Liver (tissue), 9 donors: ENCODE measurements around the gene ZFP36. TPM values are rescaled to one million over a fixed set of nuclear protein-coding genes. Genes with fewer than 3 reads are reported as not detected.

Experiments used
- DNase-seq: peaks from one replicate; pipeline ENCODE4 v3.0.0-alpha.2; 2017; ENCODE audit warnings: low spot score
- H3K27ac ChIP-seq, 2 donors: one replicate each; pipeline ENCODE4 v1.7.0; 2013; ENCODE audit warnings: inconsistent platforms in 2 of 2, low read length in 2 of 2, control low read depth in 1 of 2, low read depth in 1 of 2, mild to moderate bottlenecking in 1 of 2
- H3K27me3 ChIP-seq, 4 donors: one replicate each; pipeline versions ENCODE4 v1.6.1 to v1.7.0; 2013; ENCODE audit warnings: low read length in 3 of 4, inconsistent platforms in 1 of 4, mild to moderate bottlenecking in 1 of 4, moderate library complexity in 1 of 4; ENCODE audit not compliant: control insufficient read depth in 4 of 4, insufficient read depth in 4 of 4
- H3K36me3 ChIP-seq, 4 donors: one replicate each; pipeline versions ENCODE4 v1.6.1 to v1.7.0; 2013; ENCODE audit warnings: low read length in 3 of 4, mild to moderate bottlenecking in 3 of 4, low read depth in 1 of 4, moderate library complexity in 1 of 4; ENCODE audit not compliant: control insufficient read depth in 4 of 4, insufficient read depth in 3 of 4
- H3K4me1 ChIP-seq, 4 donors: one replicate each; pipeline versions ENCODE4 v1.6.1 to v1.7.0; 2013; ENCODE audit warnings: low read length in 3 of 4, mild to moderate bottlenecking in 3 of 4, moderate library complexity in 1 of 4; ENCODE audit not compliant: control insufficient read depth in 4 of 4, insufficient read depth in 4 of 4
- H3K4me3 ChIP-seq, 3 donors: one replicate each; pipeline versions ENCODE4 v1.6.1 to v1.7.0; 2013; ENCODE audit warnings: low read length in 3 of 3, control low read depth in 1 of 3, low read depth in 1 of 3, mild to moderate bottlenecking in 1 of 3
- H3K9ac ChIP-seq, 2 donors: one replicate each; pipeline ENCODE4 v1.7.0; 2013; ENCODE audit warnings: low read length in 2 of 2, mild to moderate bottlenecking in 2 of 2, moderate library complexity in 2 of 2, control low read depth in 1 of 2, low read depth in 1 of 2
- H3K9me3 ChIP-seq, 4 donors: one replicate each; pipeline versions ENCODE4 v1.6.1 to v1.7.0; 2013; ENCODE audit warnings: low read length in 3 of 4; ENCODE audit not compliant: control insufficient read depth in 4 of 4
- ATF3 ChIP-seq: IDR thresholded peaks from 2 replicates; pipeline ENCODE4 v1.6.1; 2016; ENCODE audit warnings: antibody characterized with exemption
- CTCF ChIP-seq: fragments of 150-350 bp; IDR thresholded peaks from 2 replicates; pipeline ENCODE4 v1.5.1; 2017; ENCODE audit warnings: improper control_type of control experiment, low read depth, low read length; ENCODE audit not compliant: missing input control
- EGR1 ChIP-seq, 2 donors: IDR thresholded peaks; 2 replicates each; pipeline ENCODE4 v1.6.1; 2016 to 2018; ENCODE audit warnings: antibody characterized with exemption in 2 of 2, low read depth in 2 of 2
- FOXA1 ChIP-seq: IDR thresholded peaks from 2 replicates; pipeline ENCODE4 v1.6.1; 2016; ENCODE audit warnings: antibody characterized with exemption
- FOXA2 ChIP-seq: IDR thresholded peaks from 2 replicates; pipeline ENCODE4 v1.6.1; 2016; ENCODE audit warnings: antibody characterized with exemption
- GABPA ChIP-seq, 2 donors: IDR thresholded peaks in 1 of 2; conservative IDR thresholded peaks in 1 of 2; 2 replicates each; pipeline ENCODE4 v1.6.1; 2016; ENCODE audit warnings: antibody characterized with exemption in 2 of 2, mild to moderate bottlenecking in 1 of 2, moderate library complexity in 1 of 2
- HNF4A ChIP-seq, 2 donors: conservative IDR thresholded peaks; 2 replicates each; pipeline ENCODE4 v1.6.1; 2016; ENCODE audit warnings: antibody characterized with exemption in 2 of 2, mild to moderate bottlenecking in 2 of 2
- HNF4G ChIP-seq: IDR thresholded peaks from 2 replicates; pipeline ENCODE4 v1.6.1; 2016; ENCODE audit warnings: antibody characterized with exemption
- JUND ChIP-seq, 2 donors: IDR thresholded peaks; 2 replicates each; pipeline ENCODE4 v1.6.1; 2016; ENCODE audit warnings: antibody characterized with exemption in 2 of 2
- MAX ChIP-seq: IDR thresholded peaks from 2 replicates; pipeline ENCODE4 v1.6.1; 2016; ENCODE audit warnings: antibody characterized with exemption
- NR2F2 ChIP-seq: IDR thresholded peaks from 2 replicates; pipeline ENCODE4 v1.6.1; 2016; ENCODE audit warnings: antibody characterized with exemption
- RAD21 ChIP-seq, 2 donors: IDR thresholded peaks; 2 replicates each; pipeline ENCODE4 v1.6.1; 2016; ENCODE audit warnings: antibody characterized with exemption in 2 of 2, mild to moderate bottlenecking in 2 of 2
- REST ChIP-seq: IDR thresholded peaks from 2 replicates; pipeline ENCODE4 v1.6.1; 2016; ENCODE audit warnings: antibody characterized with exemption, mild to moderate bottlenecking
- RXRA ChIP-seq, 2 donors: IDR thresholded peaks; 2 replicates each; pipeline ENCODE4 v1.6.1; 2017 to 2018; ENCODE audit warnings: antibody characterized with exemption in 2 of 2, mild to moderate bottlenecking in 1 of 2
- SP1 ChIP-seq: IDR thresholded peaks from 2 replicates; pipeline ENCODE4 v1.6.1; 2018; ENCODE audit warnings: antibody characterized with exemption, mild to moderate bottlenecking
- TAF1 ChIP-seq: conservative IDR thresholded peaks from 2 replicates; pipeline ENCODE4 v1.6.1; 2016; ENCODE audit warnings: antibody characterized with exemption, mild to moderate bottlenecking
- YY1 ChIP-seq: IDR thresholded peaks from 2 replicates; pipeline ENCODE4 v1.6.1; 2016; ENCODE audit warnings: antibody characterized with exemption, mild to moderate bottlenecking
- ZBTB33 ChIP-seq: IDR thresholded peaks from 2 replicates; pipeline ENCODE4 v1.6.1; 2016; ENCODE audit warnings: antibody characterized with exemption
- WGBS: extraction: QIAGEN DNeasy Blood & Tissue Kit; methylation state at CpG from one replicate; pipeline ENCODE4 v1.1.7; 2013; 5-methylcytosine and 5-hydroxymethylcytosine counted together
- polyA plus RNA-seq, 2 donors: library from polyadenylated mRNA; stranded (reverse) in 1 of 2; unstranded in 1 of 2; fragments of 200-250 nt in 1 of 2; fragments of >200 nt in 1 of 2; fragmentation: Nextera tagmentation in 1 of 2; extraction: Ambion mirVana in 1 of 2; gene quantifications; one replicate each; pipeline versions ENCODE4 v1.2.1 to v1.2.3, GENCODE V29; 2013 to 2015
- total RNA-seq, 2 donors: library from RNA; depleted of rRNA; stranded (reverse); fragments of >200 nt; gene quantifications; one replicate each; pipeline ENCODE4 v1.2.3, GENCODE V29; 2014
- donor health status: healthy.
- donor health status: healthy.
- donor health status: healthy.
- donor health status: healthy.
- donor health status: healthy.

Gene ZFP36
- total and polyA plus RNA-seq, 4 donors: 3.6 to 91.9 (median 35.5) TPM

GRCh38 chr19:39385629-39386411 is 20.8 kb upstream of the ZFP36 start:
- Histone ChIP-seq H3K4me1 (peaks cover 3 to 11% (median 10%) of the 10 kb centered on the region in 4 donors), H3K36me3 (peaks cover 8 to 68% (median 39%) of the 10 kb centered on the region in 4 donors), H3K27me3 (no peaks in the 10 kb centered on the region), H3K9me3 (no peaks in the 10 kb centered on the region), H3K9ac (no peak overlapping the region), H3K27ac (no peak overlapping the region), H3K4me3 (no peak overlapping the region)
- TF ChIP-seq NR2F2 (no peak), SP1 (no peak)
- 89% methylated on average over 20 of the region's 20 CpGs for WGBS
- no peak for DNase-seq

GRCh38 chr19:39386557-39386956 is 20.1 kb upstream of the ZFP36 start:
- no peak overlapping the region for H3K27ac ChIP-seq
- no peak for DNase-seq
- H3K4me3 ChIP-seq: no peak overlapping the region
- peaks cover 7 to 61% (median 34%) of the 10 kb centered on the region in 4 donors for H3K36me3 ChIP-seq
- WGBS: 93% methylated on average over 7 of the region's 7 CpGs
- H3K4me1 ChIP-seq: peaks cover 3 to 13% (median 10%) of the 10 kb centered on the region in 4 donors
- H3K9ac ChIP-seq: no peak overlapping the region
- TF ChIP-seq EGR1 (IDR thresholded peaks at IDR 0.05; ENCODE audit: low read depth in 2 of 2) (no peak), TAF1 (no peak), YY1 (no peak), MAX (no peak), SP1 (no peak), ZBTB33 (no peak), FOXA2 (no peak), GABPA (IDR thresholded peaks at IDR 0.05 in 1 of 2, conservative IDR thresholded peaks at IDR 0.05 in 1 of 2) (no peak), RAD21 (IDR thresholded peaks at IDR 0.05) (no peak), CTCF (no peak), HNF4A (conservative IDR thresholded peaks at IDR 0.05) (no peak), HNF4G (no peak), FOXA1 (no peak), REST (no peak), NR2F2 (no peak), ATF3 (no peak), JUND (IDR thresholded peaks at IDR 0.05) (no peak), RXRA (IDR thresholded peaks at IDR 0.05) (no peak)
- H3K9me3 ChIP-seq: no peaks in the 10 kb centered on the region
- H3K27me3 ChIP-seq: no peaks in the 10 kb centered on the region
